DMS153 (cell line): ENCODE results near the gene STX8.
"Not testable (repeated sequence)": the region's sequence is repeated elsewhere in the genome, so short reads cannot be mapped to it uniquely, and the experiment has no call there.

Experiments used
- DNase-seq: peaks from one replicate; lab custom pipeline; 2025; lab: John Stamatoyannopoulos, UW

The STX8 gene

DNA sequence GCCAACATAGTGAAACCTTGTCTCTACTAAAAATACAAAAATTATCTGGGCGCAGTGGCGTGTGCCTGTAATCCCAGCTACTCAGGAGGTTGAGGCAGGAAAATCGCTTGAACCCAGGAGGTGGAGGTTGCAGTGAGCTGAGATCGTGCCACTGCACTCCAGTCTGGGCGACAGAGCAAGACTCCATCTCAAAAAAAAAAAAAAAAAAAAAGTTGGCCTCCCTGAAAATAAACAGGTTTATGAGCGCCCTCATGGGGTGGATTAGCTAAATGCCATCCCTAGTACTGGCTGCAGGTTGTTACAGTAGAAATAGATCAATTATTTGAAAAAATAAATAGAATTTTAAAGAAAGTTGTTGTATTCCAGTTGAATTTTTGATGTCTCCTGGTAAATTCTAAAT is 20.9 kb downstream of the STX8 start:
- DNase-seq, result not testable (repeated sequence)

DNA sequence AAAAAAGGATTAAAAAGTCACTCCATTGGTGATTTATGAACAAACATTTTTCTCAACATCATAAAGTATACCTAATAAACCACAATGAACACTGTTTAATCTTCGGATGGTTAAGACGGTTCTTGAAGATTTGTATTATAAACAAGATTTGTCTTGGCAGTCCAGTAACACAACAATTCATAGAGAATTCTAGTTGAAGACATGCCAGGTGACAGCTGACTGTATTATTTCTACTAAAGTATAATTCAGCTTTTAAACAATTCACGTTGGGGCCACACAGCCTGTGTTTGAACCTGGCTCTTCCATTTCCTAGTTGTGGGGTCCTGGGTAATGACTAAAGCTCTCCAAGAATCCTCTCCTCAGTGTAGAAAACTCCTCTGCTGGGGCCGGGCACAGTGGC is 22.0 kb downstream of the STX8 start:
- DNase-seq, result no peak

DNA sequence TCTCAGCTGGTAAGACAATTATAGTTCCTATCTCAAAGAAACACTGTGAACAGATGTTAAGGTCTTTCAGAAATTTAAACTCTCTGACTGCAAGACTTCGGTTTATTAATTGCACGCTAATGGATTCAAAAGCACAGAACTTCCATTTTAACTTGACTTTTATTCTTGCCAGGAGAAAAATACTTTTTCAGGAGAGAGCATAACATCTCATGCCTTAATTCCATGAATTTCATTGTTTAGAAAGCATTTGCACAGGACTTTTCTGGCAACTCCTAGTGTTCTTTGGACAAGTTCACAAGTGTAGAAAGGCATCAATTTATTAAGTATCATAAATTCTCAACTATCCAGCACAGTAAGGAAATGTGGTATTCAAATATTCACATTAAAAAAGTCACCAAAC is 22.4 kb downstream of the STX8 start:
- no peak for DNase-seq

DNA sequence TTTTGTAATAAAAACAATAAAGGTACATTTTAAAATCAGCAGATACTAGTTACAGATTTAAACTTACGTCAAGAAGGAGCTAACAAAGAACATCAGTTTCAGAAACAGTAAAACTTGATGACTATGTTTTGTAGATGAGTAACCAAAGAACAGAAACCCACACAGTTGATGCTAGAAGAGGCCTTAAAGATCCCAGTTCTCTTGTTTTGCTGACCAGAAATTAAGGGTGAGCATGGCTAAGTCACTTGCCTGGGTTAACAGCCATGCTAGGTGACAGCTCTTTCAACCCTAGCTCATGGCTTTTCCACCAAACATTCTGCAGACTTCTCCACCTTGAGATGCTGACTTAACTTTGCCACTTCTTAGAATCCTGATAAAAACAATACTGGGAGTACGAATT is 26.4 kb downstream of the STX8 start:
- DNase-seq, result no peak

DNA sequence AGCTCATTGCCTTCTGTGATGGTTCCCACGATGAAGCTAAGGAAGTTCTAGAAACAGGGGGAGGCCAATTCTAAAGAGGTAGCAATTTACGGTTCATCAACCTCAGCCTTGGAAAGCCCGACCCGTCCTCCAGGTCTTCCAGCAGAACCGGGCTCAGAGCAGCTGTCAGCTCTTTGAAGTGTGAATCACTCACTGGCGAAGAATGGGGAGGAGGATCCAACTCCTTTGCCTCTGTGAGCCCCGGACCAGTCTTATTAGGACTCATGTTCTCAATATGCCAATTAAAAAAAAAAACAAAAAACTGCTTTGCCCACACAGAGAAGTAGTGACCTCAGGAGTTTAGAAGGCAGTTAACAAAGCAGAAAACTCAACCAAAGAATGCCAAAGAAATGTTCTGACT is 31.4 kb downstream of the STX8 start:
- DNase-seq, result no peak

DNA sequence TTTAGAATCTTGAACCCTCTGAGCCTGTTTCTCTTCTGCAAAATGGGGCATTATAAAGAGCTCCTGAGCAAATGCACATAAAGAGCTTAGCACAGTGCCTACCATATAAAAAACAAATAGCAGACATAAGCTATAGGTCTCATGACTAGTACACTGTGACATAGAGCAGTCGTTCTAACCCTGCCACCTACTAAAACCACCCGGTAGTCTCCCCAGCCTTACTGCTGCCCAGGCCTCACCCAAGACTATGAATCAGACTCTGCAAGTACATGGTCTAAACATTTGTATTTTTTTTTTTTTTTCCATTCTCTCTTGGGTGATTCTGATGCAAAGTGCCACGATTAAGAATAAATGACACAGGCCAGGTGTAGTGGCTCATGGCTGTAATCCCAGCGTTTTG is 33.9 kb downstream of the STX8 start:
- no peak for DNase-seq

DNA sequence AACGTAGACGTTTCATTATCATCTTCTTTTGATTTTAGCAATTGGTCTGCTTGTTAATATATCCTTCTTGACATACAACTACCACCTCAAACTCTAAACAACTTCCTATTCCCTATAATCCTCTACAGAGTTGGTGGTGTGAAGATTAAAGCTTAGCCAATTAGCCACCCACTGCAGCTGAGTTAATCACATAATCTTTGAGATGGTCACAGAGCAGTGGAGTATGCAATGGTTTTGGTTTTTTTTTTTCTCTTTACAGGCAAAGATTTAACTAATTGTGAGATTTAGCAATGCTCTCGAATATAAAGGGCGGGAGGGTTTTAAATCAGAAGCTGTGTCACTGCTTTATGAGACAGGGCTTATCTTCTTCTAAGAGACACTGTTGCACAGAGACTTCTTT is 37.0 kb downstream of the STX8 start:
- DNase-seq, result no peak

DNA sequence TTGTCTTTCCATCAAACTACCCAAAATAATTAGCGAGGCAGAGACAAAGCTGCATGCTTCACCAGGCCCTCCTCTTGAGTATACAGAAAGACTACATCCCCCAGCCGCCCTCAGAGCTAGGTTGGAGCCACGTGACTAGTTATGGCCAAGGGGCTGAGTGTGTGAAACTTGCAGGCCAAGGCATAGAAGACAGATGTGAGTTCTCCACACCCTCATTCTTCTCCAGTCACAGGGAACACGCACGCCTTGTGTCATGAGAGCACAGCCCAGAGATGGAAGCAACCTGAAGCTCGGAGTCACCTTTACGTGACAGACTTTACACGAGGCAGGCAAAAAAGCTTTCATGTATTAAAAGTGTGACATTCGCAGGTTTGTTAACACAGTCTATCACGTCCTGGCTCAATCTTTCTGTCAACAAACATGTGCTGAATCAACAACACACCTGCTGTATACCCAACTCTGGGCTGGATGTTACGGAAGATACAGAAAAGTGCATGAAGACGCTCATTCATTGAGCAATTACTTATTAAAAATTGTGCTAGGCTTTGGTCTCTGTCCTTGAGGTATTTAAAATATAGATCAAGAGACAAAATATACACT is 38.3 kb downstream of the STX8 start:
- DNase-seq, result no peak

DNA sequence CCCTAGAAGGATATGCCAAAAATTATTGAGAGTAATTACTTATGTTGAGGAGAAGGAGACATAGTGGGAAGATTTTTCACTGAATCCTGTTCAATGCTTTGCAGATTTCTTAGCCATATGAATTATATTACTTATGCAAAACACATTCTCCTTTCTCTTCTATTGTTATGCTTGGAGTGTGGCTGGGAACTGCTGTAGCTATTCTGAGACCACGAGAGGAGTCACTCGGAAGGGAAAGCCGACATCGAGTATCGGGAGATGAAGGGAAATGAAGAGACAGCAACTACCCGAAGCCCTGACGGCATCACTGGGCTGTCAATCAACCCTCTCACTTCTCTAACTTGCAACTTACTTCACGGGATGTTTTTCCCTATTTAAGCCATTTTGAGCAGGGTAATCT is 39.6 kb downstream of the STX8 start:
- DNase-seq, result no peak

DNA sequence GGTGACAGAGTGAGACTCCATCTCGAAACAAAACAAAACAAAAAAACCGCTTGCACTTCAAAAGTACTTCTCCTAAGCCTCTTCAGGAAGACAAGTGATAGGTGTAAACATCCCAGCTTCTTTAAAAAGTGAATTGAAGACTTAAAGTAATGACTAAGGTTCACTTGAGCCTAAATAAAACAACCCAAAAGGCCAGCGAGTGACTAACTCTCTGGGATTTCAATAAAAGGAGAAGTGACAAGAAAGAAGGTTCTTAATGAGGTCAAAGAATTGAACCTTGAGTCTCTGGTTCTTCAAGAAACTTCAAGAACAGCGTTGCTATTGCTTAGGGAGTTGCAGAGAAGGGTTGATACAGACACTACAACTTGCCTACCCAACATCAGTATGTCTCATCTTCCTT is 42.2 kb downstream of the STX8 start:
- no peak for DNase-seq

DNA sequence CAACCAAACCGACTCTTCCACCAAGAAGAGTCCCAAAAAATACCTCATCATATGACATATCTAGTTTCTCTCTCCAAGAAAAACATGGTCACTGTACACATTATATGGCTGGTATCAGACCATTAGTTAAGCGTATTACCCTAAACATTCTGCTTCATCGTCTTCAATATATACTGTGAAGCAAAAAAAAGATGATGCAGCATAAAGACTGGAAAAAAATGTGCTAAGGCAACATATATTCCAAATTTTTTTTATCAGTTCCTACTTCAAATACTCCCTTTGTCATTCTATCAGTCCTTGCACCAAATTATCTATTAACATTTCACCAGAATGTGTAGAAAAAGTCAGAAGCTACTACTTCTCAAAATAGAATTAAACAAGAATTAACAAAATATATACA is 42.9 kb downstream of the STX8 start:
- no peak for DNase-seq

DNA sequence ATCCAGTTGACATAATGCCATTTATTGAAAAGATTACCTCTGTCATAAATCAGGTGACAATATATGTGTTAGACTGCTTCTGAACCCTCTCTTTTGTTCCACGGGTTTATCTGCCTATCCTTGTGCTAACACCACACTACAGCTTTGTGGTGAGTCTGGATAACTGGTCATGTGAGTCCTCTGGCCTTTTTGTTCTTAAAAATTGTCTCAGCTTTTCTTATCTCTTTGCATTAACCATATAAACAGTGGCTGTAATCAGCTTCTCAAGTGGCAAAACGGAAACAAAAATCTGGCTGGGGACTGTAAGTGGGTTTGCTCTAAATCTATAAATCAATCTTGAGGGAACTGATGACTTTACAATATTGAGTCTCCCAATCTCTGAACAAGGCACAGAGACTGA is 44.6 kb downstream of the STX8 start:
- no peak for DNase-seq

DNA sequence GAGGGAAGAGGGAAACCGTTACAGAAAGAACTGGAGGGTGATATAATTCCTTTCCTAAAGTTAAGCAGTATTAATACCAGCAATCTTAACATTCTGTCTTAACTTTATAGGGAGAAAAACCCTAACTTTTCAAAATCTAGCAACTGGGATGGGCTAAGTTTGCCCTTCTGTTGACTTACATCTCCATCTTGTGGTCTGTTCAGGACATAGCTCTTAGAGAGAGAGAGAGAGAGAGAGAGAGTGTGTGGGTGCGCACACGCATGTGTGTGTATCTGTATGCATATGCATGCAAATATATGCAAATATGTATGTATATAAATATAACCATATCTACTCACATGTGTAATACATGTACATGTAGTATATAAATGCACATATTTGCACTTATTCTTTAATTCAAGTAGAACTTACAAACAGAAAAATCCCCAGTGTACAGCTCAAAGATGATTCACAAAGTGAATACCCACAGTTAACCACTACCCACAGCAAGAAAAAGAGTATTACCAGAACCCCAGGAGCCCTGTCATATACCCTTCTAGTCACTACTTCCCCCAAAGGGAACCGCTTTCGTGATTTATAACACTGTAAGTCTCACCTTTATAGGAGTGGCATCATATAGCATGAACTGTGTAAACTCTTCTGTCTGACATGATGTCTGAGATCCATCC is 46.5 kb downstream of the STX8 start:
- no peak for DNase-seq

DNA sequence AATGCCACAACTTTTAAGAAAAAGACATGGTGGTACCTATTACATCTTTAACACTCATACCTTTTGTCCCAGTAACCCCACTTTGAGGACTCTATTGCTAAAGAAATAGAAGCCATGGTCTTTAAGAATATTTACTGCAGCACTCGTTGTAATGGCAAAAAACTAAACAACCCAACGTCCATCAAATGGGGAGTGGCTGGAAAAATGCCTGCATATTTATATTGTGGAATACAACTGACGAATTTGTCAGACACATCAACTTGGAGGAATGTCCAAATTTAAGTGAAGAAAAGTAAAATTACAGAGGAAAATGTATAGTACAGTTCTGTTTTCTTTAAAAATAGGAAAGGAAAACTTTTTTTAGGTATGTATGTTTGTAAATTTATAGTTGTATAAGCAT is 47.8 kb downstream of the STX8 start:
- no peak for DNase-seq

DNA sequence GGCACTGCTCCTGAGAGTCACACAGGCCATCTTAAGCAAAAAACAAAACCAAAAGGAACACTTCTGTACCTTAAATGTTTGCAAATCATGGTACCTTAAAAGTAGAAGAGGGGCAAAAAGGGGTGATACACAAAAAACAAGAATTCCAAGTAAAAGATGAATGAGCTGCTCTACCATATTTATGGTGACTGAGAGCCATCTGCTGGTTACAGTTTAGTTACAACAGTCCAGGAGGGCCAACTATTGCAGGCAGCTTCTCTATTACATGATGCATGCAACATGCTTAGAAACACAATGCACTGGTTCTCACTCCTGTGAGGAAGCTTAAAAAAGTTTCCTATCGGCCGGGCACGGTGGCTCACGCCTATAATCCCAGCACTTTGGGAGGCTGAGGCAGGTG is 53.5 kb downstream of the STX8 start:
- no peak for DNase-seq

DNA sequence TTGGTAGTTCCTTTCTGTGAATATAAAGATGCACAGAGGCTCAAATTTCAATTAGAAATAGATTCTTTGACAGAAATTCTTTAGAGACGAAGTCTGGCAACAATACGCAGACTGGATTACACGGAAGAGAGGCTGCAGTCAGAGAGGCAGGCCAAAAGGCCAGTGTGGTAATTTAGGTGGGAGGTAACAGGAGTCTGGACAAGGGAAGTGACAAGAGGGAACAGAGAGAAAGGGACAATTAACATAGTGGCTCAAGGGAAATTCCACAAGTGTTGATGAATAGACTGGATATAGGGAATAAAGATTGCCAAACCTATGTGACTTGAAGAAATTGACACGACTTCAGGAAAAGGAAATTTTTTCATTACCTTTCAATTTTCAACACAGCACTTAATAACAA is 54.6 kb downstream of the STX8 start:
- no peak for DNase-seq

DNA sequence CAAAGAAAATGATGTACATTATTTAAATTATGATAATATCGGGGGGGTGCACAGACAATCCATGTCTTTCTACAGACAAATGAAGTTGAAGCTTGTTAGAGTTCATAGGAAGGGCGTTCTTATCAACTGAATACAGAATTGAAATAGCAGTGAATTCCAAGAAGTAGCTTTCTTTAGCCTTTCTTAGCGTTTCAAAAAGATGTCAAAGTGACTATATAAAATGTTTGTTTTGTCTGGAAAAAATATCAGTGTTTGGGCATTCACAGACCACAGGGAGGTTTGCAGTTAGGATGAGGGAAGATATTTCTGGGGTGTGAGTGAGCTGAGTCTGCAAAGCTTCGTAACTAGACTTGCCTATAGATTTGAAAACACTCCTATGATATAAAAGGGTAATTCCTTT is 55.0 kb downstream of the STX8 start:
- DNase-seq, result no peak

DNA sequence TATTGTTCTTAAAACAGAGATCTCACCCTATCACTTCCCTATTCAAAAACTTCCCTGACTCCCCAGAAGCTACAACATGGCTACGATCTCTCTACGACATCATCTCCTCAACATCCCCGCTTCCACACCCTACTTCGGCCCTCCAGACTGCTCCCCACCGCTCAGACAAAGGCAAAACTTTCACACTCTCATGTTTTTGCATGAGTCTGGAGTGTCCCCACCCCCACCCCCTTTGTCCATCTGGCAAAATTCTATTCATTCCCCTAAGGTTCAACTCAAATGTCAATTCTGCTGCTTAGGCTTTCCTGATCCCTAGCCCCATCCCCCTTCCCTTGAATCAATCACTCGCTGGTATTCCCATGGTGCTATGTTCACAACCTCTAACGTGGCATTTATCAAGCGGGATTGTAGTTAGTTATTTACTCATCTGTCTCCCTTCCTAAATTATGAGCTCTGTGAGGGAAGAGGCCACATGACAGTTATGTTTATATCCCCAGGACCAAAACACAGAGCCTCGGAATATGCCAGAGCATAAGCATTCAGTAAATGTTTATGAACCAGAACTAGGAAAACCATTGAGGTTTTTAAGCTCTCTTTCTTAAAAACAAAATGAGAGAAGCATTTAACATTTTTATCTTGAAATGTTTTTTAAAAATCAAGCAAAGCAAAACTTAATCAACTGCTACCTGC is 55.9 kb downstream of the STX8 start:
- no peak for DNase-seq

DNA sequence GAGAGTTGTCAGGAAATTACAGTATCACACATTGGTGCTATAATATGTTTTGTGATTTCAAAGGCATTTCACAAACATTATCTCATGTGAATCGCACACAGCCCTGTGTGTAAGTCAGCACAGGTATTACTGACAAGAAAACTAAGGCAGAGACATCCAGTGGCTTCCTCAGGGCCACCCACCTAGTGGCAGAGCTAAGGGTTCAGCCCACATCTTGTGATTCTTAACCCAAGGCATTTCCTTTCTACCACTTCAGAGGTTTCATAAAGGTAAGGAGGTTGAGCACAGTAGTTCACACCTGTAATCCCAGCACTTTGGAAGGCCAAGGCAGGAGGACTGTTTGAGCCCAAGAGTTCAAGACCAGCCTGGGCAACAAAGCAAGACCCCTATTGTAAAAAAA is 58.2 kb downstream of the STX8 start:
- no peak for DNase-seq

DNA sequence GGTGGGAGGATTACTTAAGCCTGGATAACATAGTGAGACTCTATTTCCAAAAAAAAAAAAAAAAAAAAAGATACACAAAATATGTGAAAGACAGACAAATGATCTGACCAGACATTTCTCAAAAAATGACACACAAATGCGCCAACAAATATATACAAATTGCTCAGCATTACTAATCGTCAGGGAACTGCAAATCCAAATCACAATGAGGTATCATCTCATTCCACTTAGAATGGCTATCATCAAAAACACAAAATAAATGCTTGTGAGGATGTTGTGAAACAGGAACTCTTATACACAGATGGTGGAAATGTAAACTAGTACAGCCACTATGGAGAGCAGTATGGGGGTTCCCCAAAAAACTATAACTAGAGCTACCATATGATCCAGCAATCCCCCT is 62.4 kb downstream of the STX8 start:
- no peak for DNase-seq

DNA sequence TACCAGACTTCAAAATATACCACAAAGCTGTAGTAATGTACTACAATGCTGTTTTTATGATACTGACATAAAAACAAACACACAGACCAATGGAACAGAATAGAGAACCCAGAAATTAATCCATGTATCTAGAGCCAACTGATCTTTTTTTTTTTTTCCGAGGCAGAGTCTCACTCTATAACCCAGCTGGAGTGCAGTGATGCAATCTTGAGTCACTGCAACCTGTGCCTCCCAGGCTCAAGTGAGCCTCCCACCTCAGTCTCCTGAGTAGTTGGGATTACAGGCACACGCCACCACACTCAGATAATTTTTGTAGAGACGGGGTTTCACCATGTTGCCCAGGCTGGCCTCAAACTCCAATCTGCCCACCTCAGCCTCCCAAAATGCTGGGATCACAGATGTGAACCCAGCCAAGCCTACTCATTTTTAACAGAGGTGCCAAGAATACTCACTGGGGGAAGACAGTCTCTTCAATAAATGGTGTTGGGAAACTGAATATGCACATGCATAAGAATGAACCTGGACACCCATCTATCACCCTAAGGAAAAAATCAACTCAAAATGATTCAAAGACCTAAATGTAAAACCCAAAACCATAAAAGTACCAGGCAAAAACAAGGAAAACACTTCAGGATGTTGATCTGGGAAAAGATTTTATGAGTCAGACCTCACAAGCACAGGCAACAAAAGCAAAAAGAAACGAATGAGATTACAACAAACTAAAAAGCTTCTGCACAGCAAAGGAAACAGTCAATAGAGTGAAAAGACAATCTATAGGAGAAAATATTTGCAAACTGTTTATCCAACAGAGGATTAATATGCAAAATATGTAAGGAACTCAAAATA is 63.1 kb downstream of the STX8 start:
- no peak for DNase-seq

DNA sequence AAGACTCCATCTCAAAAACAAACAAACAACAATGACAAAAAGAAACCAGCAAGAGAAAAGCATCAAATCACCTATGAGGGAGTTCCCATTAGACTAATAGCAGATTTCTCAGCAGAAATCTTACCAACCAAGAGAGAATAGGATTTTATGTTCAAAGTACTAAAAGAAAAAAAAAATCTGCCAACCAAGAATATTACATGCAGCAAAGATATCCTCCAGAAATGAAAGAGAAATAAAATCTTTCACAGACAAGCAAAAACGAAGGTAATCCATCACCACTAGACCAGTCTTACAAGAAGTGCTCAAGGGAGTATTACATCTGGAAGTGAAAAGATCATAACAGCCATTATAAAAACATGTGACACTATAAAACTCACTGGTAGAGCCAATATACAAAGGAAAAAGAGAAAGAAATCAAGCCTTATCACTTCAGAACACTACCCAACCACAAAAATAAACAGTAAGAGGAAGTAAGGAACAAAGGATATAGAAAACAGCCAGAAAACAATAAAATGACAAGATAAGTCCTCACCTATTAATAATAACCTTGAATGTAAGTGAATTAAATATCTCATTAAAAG is 66.3 kb downstream of the STX8 start:
- DNase-seq, result no peak

DNA sequence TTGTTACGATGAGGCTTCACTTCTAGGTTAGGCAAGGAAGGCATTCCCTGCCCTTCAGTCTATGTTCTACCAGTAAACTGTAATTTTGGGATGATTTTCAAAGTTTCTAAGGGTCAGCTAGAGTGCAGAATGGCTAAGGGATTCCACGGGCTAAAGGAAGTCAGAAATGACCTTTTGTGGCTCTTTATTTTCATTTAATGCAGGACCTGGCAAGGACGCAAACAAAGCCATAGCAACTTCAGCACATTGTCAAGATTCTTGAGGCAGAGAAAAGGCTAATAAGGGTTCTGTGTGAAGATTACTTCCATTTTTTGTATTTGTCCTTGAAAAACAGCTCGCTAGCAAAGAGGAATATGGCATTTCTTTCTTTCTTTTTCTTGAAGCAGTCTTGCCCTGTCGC is 76.6 kb downstream of the STX8 start:
- no peak for DNase-seq
